Heart left ventricle (tissue), 16 donors: ENCODE measurements around the gene BCL2. TPM values are rescaled to one million over a fixed set of nuclear protein-coding genes. Genes with fewer than 3 reads are reported as not detected.

ENCODE experiments used
- ATAC-seq, 4 donors: fragments of 200-7000 bp; cut with Tn5 transposase; one replicate each; pipeline ENCODE4 v1.9.1; 2020 to 2022; ENCODE audit warnings: moderate library complexity in 4 of 4, mild to moderate bottlenecking in 3 of 4, moderate number of reproducible peaks in 1 of 4
- DNase-seq, 5 donors: peaks; one replicate each; pipeline ENCODE4 v3.0.0-alpha.2; 2020
- H3K27ac ChIP-seq, 12 donors: fragments of 200-600 bp; sonication (generic) in 4 of 12; one replicate each; pipeline versions ENCODE4 v1.5.0 to v1.8.0; 2016 to 2022; ENCODE audit warnings: mild to moderate bottlenecking in 2 of 12
- H3K27me3 ChIP-seq, 9 donors: fragments of 200-600 bp; sonication (generic) in 2 of 9; one replicate each; pipeline versions ENCODE4 v1.5.1 to v1.8.0; 2016 to 2022; ENCODE audit warnings: mild to moderate bottlenecking in 3 of 9
- H3K36me3 ChIP-seq, 9 donors: fragments of 200-600 bp; sonication (generic) in 2 of 9; one replicate each; pipeline versions ENCODE4 v1.5.0 to v1.8.0; 2018 to 2022; ENCODE audit warnings: mild to moderate bottlenecking in 2 of 9
- H3K4me1 ChIP-seq, 12 donors: fragments of 200-600 bp; sonication (generic) in 4 of 12; one replicate each; pipeline versions ENCODE4 v1.5.0 to v1.8.0; 2016 to 2022; ENCODE audit warnings: mild to moderate bottlenecking in 3 of 12
- H3K4me3 ChIP-seq, 12 donors: fragments of 200-600 bp; sonication (generic) in 4 of 12; one replicate each; pipeline versions ENCODE4 v1.5.0 to v1.8.0; 2017 to 2022; ENCODE audit warnings: mild to moderate bottlenecking in 9 of 12, moderate library complexity in 4 of 12
- H3K9me3 ChIP-seq, 12 donors: fragments of 200-600 bp; sonication (generic) in 4 of 12; one replicate each; pipeline versions ENCODE4 v1.5.0 to v1.8.0; 2016 to 2022; ENCODE audit warnings: mild to moderate bottlenecking in 1 of 12
- POLR2A ChIP-seq, 2 donors: fragments of 450-650 bp; IDR thresholded peaks; one replicate each; pipeline ENCODE4 v1.6.1; 2017; ENCODE audit warnings: antibody characterized with exemption in 2 of 2, mild to moderate bottlenecking in 2 of 2, moderate library complexity in 2 of 2
- WGBS, 4 donors: extraction: QIAGEN DNeasy Blood & Tissue Kit in 2 of 4; methylation state at CpG; one replicate each; pipeline versions ENCODE4 v1.1.5 to v1.1.7; 2013 to 2018; 5-methylcytosine and 5-hydroxymethylcytosine counted together
- intact Hi-C, 10 donors: fragments of 100-400 bp; cut with DNase I; formaldehyde crosslinking; loops; one replicate each; pipeline versions ENCODE4 v1.11.1 to v1.14.2; 2022
- polyA plus RNA-seq, 2 donors: library from polyadenylated mRNA; stranded (reverse); fragments of 200-250 nt; gene quantifications; one replicate each; pipeline ENCODE4 v1.2.3, GENCODE V29; 2013
- total RNA-seq, 9 donors: library from RNA; depleted of rRNA in 2 of 9; stranded (reverse); fragments of >200 nt in 2 of 9; fragmentation: NEBNext Ultra II Directional in 3 of 9; extraction: Animal tissue kit (Norgen Biotek cat#: 25700) in 3 of 9; gene quantifications; one replicate each; pipeline versions ENCODE4 v1.1.0 to v1.2.4, GENCODE V29; 2016 to 2023
- TF ChIP-seq, protein P1 (sequence below), 12 donors: fragments of 200-600 bp; sonication (generic) in 4 of 12; IDR thresholded peaks; one replicate each; pipeline versions ENCODE4 v1.5.0 to v1.8.0; 2018 to 2022; ENCODE audit warnings: antibody characterized with exemption in 12 of 12, mild to moderate bottlenecking in 5 of 12
- donor health status: ischemic (EF 13 %, LVEDD 7.1; RV severe dilation, severe dysfunction).
- donor health status: healthy with polysubstance abuse.
- donor health status: DM: no; HTN: yes; CAD: no.
- donor health status: DM: no; HTN: no; CAD: no.
- donor health status: ischemic (EF 25% LVEDD 6.9; RV normal size, moderate dysfunction).
- donor health status: ischemic (EF 25% LVEDD 5.7; RV mildly dilated, moderate dysfunction).
- donor health status: healthy.
- donor health status: DM: yes; HTN: yes; CAD: no.
- donor health status: ischemic (EF 35%, LVEDD 5.7; RV mildly dilated, moderate dysfunction).
- donor health status: nonischemic (EF 11% LVEDD 7.7; RV severe dilation, severe dysfunction).
- donor health status: DM: yes; HTN: yes; CAD: no.
- donor health status: PGD.
- donor health status: ischemic (EF 29% LVEDD 5.4; RV normal size, mild dysfunction).
- donor health status: nonischemic (EF 23%, LVEDD 6.1; RV moderate dilation, normal function).

Gene BCL2
- total and polyA plus RNA-seq, 11 donors = 2.9 to 24.2 (median 8.9) TPM

DNA sequence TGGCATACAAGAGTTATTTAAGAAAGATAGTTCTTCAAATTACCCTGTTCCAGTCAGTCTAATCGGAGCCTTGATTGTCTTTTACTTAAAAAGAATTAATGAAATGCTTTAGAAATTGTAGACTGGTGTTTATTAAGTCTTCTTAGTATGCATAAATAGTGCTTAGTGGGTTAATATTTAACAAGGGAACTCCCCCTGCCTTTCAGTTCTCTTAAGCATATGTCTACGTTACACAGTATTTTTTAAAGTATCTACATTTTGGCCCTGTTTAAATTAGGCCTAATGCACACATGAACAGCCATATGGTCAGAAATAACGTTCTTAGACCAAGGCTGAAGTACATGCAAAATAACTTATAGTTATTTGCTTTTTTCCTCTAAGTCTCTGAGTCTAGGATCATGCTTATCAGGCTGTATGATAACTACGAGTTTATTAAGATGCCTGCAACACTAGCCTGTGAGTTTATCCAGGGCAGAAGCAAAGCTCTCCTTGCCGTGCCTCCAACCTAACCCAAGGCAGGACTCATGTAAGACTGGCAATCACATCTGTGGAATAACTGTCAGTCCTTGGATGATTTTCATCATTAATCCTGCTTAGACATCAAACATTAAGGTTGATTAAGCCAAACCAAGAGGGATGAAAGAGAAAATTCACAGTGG lies 6.7 kb downstream of the BCL2 start:
- TF ChIP-seq, protein P1, sequence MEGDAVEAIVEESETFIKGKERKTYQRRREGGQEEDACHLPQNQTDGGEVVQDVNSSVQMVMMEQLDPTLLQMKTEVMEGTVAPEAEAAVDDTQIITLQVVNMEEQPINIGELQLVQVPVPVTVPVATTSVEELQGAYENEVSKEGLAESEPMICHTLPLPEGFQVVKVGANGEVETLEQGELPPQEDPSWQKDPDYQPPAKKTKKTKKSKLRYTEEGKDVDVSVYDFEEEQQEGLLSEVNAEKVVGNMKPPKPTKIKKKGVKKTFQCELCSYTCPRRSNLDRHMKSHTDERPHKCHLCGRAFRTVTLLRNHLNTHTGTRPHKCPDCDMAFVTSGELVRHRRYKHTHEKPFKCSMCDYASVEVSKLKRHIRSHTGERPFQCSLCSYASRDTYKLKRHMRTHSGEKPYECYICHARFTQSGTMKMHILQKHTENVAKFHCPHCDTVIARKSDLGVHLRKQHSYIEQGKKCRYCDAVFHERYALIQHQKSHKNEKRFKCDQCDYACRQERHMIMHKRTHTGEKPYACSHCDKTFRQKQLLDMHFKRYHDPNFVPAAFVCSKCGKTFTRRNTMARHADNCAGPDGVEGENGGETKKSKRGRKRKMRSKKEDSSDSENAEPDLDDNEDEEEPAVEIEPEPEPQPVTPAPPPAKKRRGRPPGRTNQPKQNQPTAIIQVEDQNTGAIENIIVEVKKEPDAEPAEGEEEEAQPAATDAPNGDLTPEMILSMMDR (IDR thresholded peaks at IDR 0.05) = no peak
- no peak for TF ChIP-seq POLR2A (IDR thresholded peaks at IDR 0.05)
- Histone ChIP-seq H3K9me3 (no peaks in the 10 kb centered on the region), H3K4me1 (peaks cover 0 to 59% (median 26%) of the 10 kb centered on the region in 12 donors), H3K4me3 (no peak overlapping the region), H3K27me3 (no peaks in the 10 kb centered on the region), H3K27ac (no peak overlapping the region), H3K36me3 (no peaks in the 10 kb centered on the region)
- DNase-seq (no peak), ATAC-seq (no peak)
- intact Hi-C loops = loop anchor here in 3 of 10 donors (10.0 kb wide), 3 partner anchors 48 to 158 kb away; no protein-coding TSS in a partner anchor
- 76 to 86% (median 78%) methylated on average over 5 of the region's 5 CpGs for WGBS, 4 donors

DNA sequence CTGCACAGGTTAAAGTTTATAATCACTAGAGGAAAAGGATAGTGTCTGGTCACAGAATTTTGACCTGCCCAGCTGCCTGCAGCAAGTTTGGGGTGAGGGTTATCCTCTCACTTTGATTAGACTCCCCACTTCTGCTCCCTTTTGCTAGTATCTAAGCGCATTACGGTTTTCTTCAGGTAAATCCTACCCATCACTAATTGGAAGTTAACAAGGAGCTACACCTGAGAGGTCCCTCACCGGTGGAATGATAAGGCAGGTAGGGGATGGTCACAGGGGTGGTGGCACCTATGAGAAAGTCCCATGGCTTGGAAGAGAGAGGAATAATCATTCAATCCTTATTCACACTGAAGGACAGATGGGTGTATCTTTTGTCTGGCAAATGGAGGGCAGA lies 7.6 kb downstream of the BCL2 start:
- 97 to 100% (median 98%) methylated on average over 3 of the region's 3 CpGs for WGBS, 4 donors
- DNase-seq (no peak), ATAC-seq (no peak)
- Histone ChIP-seq H3K9me3 (no peaks in the 10 kb centered on the region), H3K27me3 (no peaks in the 10 kb centered on the region), H3K36me3 (no peaks in the 10 kb centered on the region), H3K27ac (no peak overlapping the region), H3K4me1 (peaks cover 0 to 59% (median 26%) of the 10 kb centered on the region in 12 donors), H3K4me3 (no peak overlapping the region)
- intact Hi-C loops = loop anchor here in 3 of 10 donors (10.0 kb wide), 3 partner anchors 47 to 157 kb away; no protein-coding TSS in a partner anchor
- TF ChIP-seq, protein P1 (IDR thresholded peaks at IDR 0.05) = no peak
- TF ChIP-seq POLR2A (IDR thresholded peaks at IDR 0.05) = no peak

DNA sequence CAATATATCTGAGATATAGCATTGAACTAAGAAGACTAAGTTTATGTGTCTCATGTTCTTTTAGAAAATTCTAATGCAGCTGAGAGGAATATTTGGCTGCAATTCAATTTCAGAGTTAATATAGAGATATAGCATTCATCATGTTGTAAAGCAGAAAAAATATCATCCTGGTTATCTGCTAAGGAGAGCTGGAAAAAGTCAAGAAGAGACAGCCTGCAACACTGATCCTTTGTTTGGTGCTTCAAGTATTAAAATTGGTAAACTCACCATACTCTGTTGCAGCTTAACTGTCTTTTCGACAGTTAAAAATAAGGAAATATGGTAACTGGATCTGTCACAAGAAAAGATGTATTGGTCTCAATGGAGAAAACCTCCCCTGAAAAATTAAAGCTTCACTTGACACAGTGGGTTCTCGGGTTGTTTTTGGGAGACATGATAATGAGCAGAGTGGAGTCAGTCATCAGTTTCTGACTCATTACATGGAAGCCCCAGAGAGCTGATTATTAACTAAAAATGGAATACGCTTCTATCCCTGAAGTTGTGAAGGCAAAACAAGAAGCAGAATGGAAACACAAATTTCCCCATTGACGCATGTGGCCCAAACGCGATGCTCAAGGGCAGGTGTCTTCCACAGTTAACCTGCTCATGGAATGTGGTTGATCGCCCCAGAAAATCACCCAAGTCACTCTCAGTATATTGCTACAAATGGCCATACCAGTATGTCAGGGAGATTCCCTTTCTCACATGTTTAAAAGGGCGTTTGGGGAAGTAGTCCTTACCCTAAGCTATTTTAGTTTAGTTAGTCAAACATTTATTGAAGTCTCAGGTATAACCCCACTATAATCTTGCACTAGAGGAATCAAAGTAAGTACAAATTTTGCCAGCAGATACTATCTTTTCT lies 8.2 kb downstream of the BCL2 start:
- H3K4me3 ChIP-seq = no peak overlapping the region
- H3K27ac ChIP-seq = no peak overlapping the region
- intact Hi-C loops = loop anchor here in 3 of 10 donors (10.0 kb wide), 3 partner anchors 47 to 157 kb away; no protein-coding TSS in a partner anchor
- DNase-seq (no peak), ATAC-seq (no peak)
- 76 to 89% (median 84%) methylated on average over 8 of the region's 8 CpGs for WGBS, 4 donors
- no peaks in the 10 kb centered on the region for H3K36me3 ChIP-seq
- no peaks in the 10 kb centered on the region for H3K27me3 ChIP-seq
- peaks cover 0 to 56% (median 25%) of the 10 kb centered on the region in 12 donors for H3K4me1 ChIP-seq
- no peak for TF ChIP-seq POLR2A (IDR thresholded peaks at IDR 0.05)
- TF ChIP-seq, protein P1 (IDR thresholded peaks at IDR 0.05) = no peak
- no peaks in the 10 kb centered on the region for H3K9me3 ChIP-seq

DNA sequence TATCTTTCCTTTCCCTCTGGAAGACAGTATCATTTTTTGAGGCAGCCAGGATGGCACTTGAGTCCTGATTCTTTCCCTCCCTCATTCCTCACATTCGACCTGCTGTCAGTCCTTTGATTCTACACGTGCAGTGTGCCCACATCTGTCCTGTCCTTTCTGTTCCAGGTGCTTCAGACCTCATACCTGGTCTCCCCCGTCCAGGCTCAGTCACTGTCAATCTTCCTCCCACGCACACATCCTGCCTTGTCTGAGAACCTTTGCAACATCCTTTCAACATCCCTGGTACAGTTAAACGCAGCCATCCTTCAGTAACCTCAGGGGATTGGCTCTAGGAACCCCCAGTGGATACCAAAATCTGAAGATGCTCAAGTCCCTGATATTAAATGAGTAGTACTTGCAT lies 10.1 kb downstream of the BCL2 start:
- H3K4me3 ChIP-seq = no peak overlapping the region
- H3K9me3 ChIP-seq = no peaks in the 10 kb centered on the region
- TF ChIP-seq, protein P1 (IDR thresholded peaks at IDR 0.05) = no peak
- TF ChIP-seq POLR2A (IDR thresholded peaks at IDR 0.05) = no peak
- 87 to 95% (median 92%) methylated on average over 5 of the region's 5 CpGs for WGBS, 4 donors
- no peak for ATAC-seq
- intact Hi-C loops = no loop called here
- H3K27ac ChIP-seq = no peak overlapping the region
- DNase-seq = no peak
- peaks cover 0 to 49% (median 22%) of the 10 kb centered on the region in 12 donors for H3K4me1 ChIP-seq
- H3K36me3 ChIP-seq = no peaks in the 10 kb centered on the region
- no peaks in the 10 kb centered on the region for H3K27me3 ChIP-seq
